Stimulated activated effector memory CD8-positive, alpha-beta T cell treated with anti-CD3 and anti-CD28 coated beads, Interleukin-12 subunit alpha, Interleukin-12 subunit beta, amount 100 ng/mL, for 72 hours (primary cell): ENCODE data around the gene GMDS.

Experiments
- ATAC-seq: fragments of 150-1000 bp; cut with Tn5 transposase; 2 replicates; pipeline ENCODE4 v1.10.0; 2021
- DNase-seq, 2 donors: peaks; one replicate each; pipeline ENCODE4 v3.0.0; 2021 to 2022; ENCODE audit warnings: low spot score in 2 of 2
- H3K27ac Mint-ChIP-seq: one replicate; pipeline ENCODE4 v1.8.0; 2022; ENCODE audit warnings: mild to moderate bottlenecking, mixed read lengths
- H3K36me3 Mint-ChIP-seq: one replicate; pipeline ENCODE4 v1.8.0; 2022; ENCODE audit warnings: mild to moderate bottlenecking, mixed read lengths
- H3K4me1 Mint-ChIP-seq: one replicate; pipeline ENCODE4 v1.8.0; 2022; ENCODE audit warnings: mixed read lengths
- H3K4me3 Mint-ChIP-seq: one replicate; pipeline ENCODE4 v1.8.0; 2022; ENCODE audit warnings: mild to moderate bottlenecking, mixed read lengths
- H3K9me3 Mint-ChIP-seq: one replicate; pipeline ENCODE4 v1.8.0; 2022; ENCODE audit warnings: mixed read lengths

Gene GMDS

GRCh38 chr6:2053691-2054090 is 191.7 kb downstream of the GMDS start:
- H3K27ac Mint-ChIP-seq, result no peak overlapping the region
- no peak for ATAC-seq

GRCh38 chr6:2047855-2048254 is 197.6 kb downstream of the GMDS start:
- Mint-ChIP-seq H3K9me3 (peaks cover 3% of the 10 kb centered on the region), H3K36me3 (no peaks in the 10 kb centered on the region)

More at GRCh38 chr6:2053691-2054090, 191.7 kb downstream of the GMDS start:
- peaks cover 4% of the 10 kb centered on the region for H3K36me3 Mint-ChIP-seq
- DNase-seq, result no peak
- peaks cover 6% of the 10 kb centered on the region for H3K4me1 Mint-ChIP-seq
- no peaks in the 10 kb centered on the region for H3K9me3 Mint-ChIP-seq
- no peak overlapping the region for H3K4me3 Mint-ChIP-seq

GRCh38 chr6:2044192-2044591 is 201.2 kb downstream of the GMDS start:
- Mint-ChIP-seq H3K4me1 (no peaks in the 10 kb centered on the region), H3K4me3 (no peak overlapping the region), H3K27ac (no peak overlapping the region), H3K9me3 (peaks cover 3% of the 10 kb centered on the region), H3K36me3 (no peaks in the 10 kb centered on the region)
- no peak for DNase-seq
- ATAC-seq, result no peak

More at GRCh38 chr6:2047855-2048254, 197.6 kb downstream of the GMDS start:
- Mint-ChIP-seq H3K4me3 (no peak overlapping the region), H3K4me1 (no peaks in the 10 kb centered on the region), H3K27ac (no peak overlapping the region)
- DNase-seq, result no peak
- no peak for ATAC-seq

- H3K27ac Mint-ChIP-seq, result no peak overlapping the region
- no peaks in the 10 kb centered on the region for H3K36me3 Mint-ChIP-seq
- H3K4me3 Mint-ChIP-seq, result no peak overlapping the region
- peaks cover 9% of the 10 kb centered on the region for H3K4me1 Mint-ChIP-seq
- H3K9me3 Mint-ChIP-seq, result peaks cover 3% of the 10 kb centered on the region
- ATAC-seq (no peak), DNase-seq (no peak)
Observed at GRCh38 chr6:2042956-2043648, 202.3 kb downstream of the GMDS start.

GRCh38 chr6:2038092-2038491 is 207.3 kb downstream of the GMDS start:
- ATAC-seq (peak; percentile 74), DNase-seq (no peak)
- Mint-ChIP-seq H3K9me3 (no peaks in the 10 kb centered on the region), H3K27ac (no peak overlapping the region), H3K36me3 (no peaks in the 10 kb centered on the region), H3K4me3 (no peak overlapping the region), H3K4me1 (peaks cover 19% of the 10 kb centered on the region)

GRCh38 chr6:2037237-2037926 is 208.0 kb downstream of the GMDS start:
- H3K9me3 Mint-ChIP-seq, result no peaks in the 10 kb centered on the region
- ATAC-seq, result no peak
- H3K27ac Mint-ChIP-seq, result no peak overlapping the region
- peaks cover 19% of the 10 kb centered on the region for H3K4me1 Mint-ChIP-seq
- no peaks in the 10 kb centered on the region for H3K36me3 Mint-ChIP-seq
- DNase-seq, result no peak
- H3K4me3 Mint-ChIP-seq, result no peak overlapping the region

- no peak for ATAC-seq
- Mint-ChIP-seq H3K36me3 (no peaks in the 10 kb centered on the region), H3K9me3 (no peaks in the 10 kb centered on the region), H3K27ac (no peak overlapping the region), H3K4me1 (peaks cover 19% of the 10 kb centered on the region), H3K4me3 (no peak overlapping the region)
- no peak for DNase-seq
Observed at GRCh38 chr6:2036710-2037023, 208.7 kb downstream of the GMDS start.

GRCh38 chr6:2035826-2036709 is 209.3 kb downstream of the GMDS start:
- DNase-seq (no peak), ATAC-seq (no peak)
- Mint-ChIP-seq H3K4me1 (peaks cover 19% of the 10 kb centered on the region), H3K4me3 (no peak overlapping the region), H3K27ac (no peak overlapping the region), H3K9me3 (no peaks in the 10 kb centered on the region), H3K36me3 (no peaks in the 10 kb centered on the region)

- no peak for DNase-seq
- no peaks in the 10 kb centered on the region for H3K9me3 Mint-ChIP-seq
- H3K4me1 Mint-ChIP-seq, result peaks cover 19% of the 10 kb centered on the region
- H3K4me3 Mint-ChIP-seq, result no peak overlapping the region
- no peak overlapping the region for H3K27ac Mint-ChIP-seq
- H3K36me3 Mint-ChIP-seq, result no peaks in the 10 kb centered on the region
- ATAC-seq, result no peak
Observed at GRCh38 chr6:2035046-2035445, 210.4 kb downstream of the GMDS start.

GRCh38 chr6:2034256-2034655 is 211.1 kb downstream of the GMDS start:
- Mint-ChIP-seq H3K9me3 (no peaks in the 10 kb centered on the region), H3K36me3 (no peaks in the 10 kb centered on the region), H3K27ac (no peak overlapping the region), H3K4me3 (no peak overlapping the region), H3K4me1 (peaks cover 19% of the 10 kb centered on the region)
- ATAC-seq, result no peak
- no peak for DNase-seq

- Mint-ChIP-seq H3K4me1 (peaks cover 14% of the 10 kb centered on the region), H3K9me3 (no peaks in the 10 kb centered on the region), H3K27ac (no peak overlapping the region), H3K36me3 (no peaks in the 10 kb centered on the region), H3K4me3 (no peak overlapping the region)
- no peak for DNase-seq
- no peak for ATAC-seq
Observed at GRCh38 chr6:2033544-2033943, 211.9 kb downstream of the GMDS start.

GRCh38 chr6:2030682-2031244 is 214.6 kb downstream of the GMDS start:
- no peaks in the 10 kb centered on the region for H3K4me1 Mint-ChIP-seq
- H3K27ac Mint-ChIP-seq, result no peak overlapping the region
- DNase-seq (no peak), ATAC-seq (no peak)
- H3K4me3 Mint-ChIP-seq, result no peak overlapping the region
- H3K36me3 Mint-ChIP-seq, result no peaks in the 10 kb centered on the region
- H3K9me3 Mint-ChIP-seq, result no peaks in the 10 kb centered on the region

GRCh38 chr6:2029952-2030351 is 215.5 kb downstream of the GMDS start:
- Mint-ChIP-seq H3K4me1 (no peaks in the 10 kb centered on the region), H3K27ac (no peak overlapping the region), H3K36me3 (no peaks in the 10 kb centered on the region), H3K9me3 (no peaks in the 10 kb centered on the region), H3K4me3 (no peak overlapping the region)
- DNase-seq, result no peak
- no peak for ATAC-seq

GRCh38 chr6:2029130-2029794 is 216.1 kb downstream of the GMDS start:
- no peak for ATAC-seq
- Mint-ChIP-seq H3K27ac (no peak overlapping the region), H3K4me3 (no peak overlapping the region), H3K9me3 (no peaks in the 10 kb centered on the region), H3K36me3 (no peaks in the 10 kb centered on the region), H3K4me1 (no peaks in the 10 kb centered on the region)
- DNase-seq, result no peak

GRCh38 chr6:2028457-2029038 is 216.9 kb downstream of the GMDS start:
- H3K36me3 Mint-ChIP-seq, result no peaks in the 10 kb centered on the region
- ATAC-seq (no peak), DNase-seq (no peak)
- no peaks in the 10 kb centered on the region for H3K9me3 Mint-ChIP-seq
- H3K4me1 Mint-ChIP-seq, result no peaks in the 10 kb centered on the region
- no peak overlapping the region for H3K27ac Mint-ChIP-seq
- H3K4me3 Mint-ChIP-seq, result no peak overlapping the region
